ENCODE measurements around the gene LTB. TPM values are rescaled to one million over a fixed set of nuclear protein-coding genes. Genes with fewer than 3 reads are reported as not detected.

LTB gene
- total RNA-seq, 1 donor from 2014 or later, result 10.0 TPM

DNA sequence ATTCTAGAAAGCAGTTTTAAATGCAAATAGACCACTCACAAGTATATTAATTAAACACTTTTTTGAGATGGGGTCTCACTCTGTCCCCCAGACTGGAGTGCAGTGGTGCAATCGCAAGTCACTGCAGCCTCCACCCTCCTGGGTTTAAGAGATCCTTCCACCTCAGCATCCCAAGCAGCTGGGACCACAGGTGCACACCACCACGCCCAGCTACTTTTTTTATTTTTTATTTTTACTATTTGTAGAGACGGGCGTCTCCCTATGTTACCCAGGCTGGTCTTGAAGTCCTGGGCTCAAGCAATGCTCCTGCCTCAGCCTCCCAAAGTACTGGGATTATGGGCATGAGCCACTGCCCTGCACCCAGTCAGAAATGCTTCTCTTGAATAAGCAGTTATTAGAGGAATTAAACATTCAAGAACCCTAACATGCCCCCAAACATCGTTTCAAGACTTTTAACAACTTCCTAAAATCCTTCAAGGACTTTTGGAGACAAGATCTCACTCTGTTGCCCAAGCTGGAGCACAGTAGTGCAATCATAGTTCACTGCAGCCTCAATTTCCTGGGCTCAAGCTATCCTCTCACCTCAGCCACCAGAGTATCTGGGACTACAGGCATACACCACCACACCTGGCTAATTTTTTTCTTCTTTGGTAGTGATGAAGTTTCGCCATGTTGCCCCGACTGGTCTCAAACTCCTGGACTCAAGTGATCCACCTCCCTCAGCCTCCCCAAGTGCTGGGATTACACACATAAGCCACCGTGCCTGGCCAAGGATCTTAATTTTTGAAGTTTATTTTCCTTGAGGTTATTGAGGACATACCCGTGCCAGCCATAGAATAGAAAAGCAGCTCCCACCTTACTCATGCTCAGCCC lies 50.2 kb downstream of the LTB start:
- Histone ChIP-seq H3K4me3 (no peak overlapping the region), H3K27me3 (ENCODE audit: low read depth) (no peaks in the 10 kb centered on the region), H3K9me3 (no peaks in the 10 kb centered on the region), H3K4me1 (no peaks in the 10 kb centered on the region), H3K27ac (no peak overlapping the region), H3K36me3 (peaks cover 77% of the 10 kb centered on the region)
- intact Hi-C loops (cut with DNase I), result no loop called here
- ATAC-seq (no peak), DNase-seq (no peak)
- TF ChIP-seq, protein P1, sequence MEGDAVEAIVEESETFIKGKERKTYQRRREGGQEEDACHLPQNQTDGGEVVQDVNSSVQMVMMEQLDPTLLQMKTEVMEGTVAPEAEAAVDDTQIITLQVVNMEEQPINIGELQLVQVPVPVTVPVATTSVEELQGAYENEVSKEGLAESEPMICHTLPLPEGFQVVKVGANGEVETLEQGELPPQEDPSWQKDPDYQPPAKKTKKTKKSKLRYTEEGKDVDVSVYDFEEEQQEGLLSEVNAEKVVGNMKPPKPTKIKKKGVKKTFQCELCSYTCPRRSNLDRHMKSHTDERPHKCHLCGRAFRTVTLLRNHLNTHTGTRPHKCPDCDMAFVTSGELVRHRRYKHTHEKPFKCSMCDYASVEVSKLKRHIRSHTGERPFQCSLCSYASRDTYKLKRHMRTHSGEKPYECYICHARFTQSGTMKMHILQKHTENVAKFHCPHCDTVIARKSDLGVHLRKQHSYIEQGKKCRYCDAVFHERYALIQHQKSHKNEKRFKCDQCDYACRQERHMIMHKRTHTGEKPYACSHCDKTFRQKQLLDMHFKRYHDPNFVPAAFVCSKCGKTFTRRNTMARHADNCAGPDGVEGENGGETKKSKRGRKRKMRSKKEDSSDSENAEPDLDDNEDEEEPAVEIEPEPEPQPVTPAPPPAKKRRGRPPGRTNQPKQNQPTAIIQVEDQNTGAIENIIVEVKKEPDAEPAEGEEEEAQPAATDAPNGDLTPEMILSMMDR (IDR thresholded peaks at IDR 0.05), result no peak

GRCh38 chr6:31531162-31531561 lies 51.1 kb downstream of the LTB start:
- Histone ChIP-seq H3K27ac (no peak overlapping the region), H3K36me3 (peaks cover 68% of the 10 kb centered on the region), H3K27me3 (ENCODE audit: low read depth) (no peaks in the 10 kb centered on the region), H3K9me3 (no peaks in the 10 kb centered on the region), H3K4me3 (no peak overlapping the region), H3K4me1 (no peaks in the 10 kb centered on the region)
- intact Hi-C loops (cut with DNase I), result no loop called here
- no peak for ATAC-seq
- TF ChIP-seq, protein P1 (IDR thresholded peaks at IDR 0.05), result no peak
- DNase-seq, result no peak

DNA sequence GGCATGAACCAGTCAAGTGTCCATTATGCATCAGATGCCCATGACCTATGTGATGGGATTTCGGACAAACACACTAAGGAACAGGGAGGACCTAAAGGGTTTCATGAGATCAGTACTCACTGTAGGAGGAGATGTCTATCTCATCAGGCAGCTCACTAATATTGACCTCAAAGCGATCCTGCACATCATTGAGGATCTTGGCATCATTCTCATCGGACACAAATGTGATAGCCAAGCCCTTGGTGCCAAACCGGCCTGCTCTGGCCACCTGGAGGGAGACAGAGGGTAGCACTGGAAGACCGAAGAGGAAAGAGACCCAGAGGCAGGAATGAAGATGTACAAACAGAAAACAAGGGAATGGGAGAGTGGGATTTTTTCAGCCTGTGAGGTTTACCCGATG lies 51.6 kb downstream of the LTB start:
- H3K36me3 ChIP-seq, result peaks cover 63% of the 10 kb centered on the region

More for the DNA sequence above, 51.6 kb downstream of the LTB start:
- Histone ChIP-seq H3K4me1 (no peaks in the 10 kb centered on the region), H3K27ac (no peak overlapping the region), H3K4me3 (no peak overlapping the region), H3K27me3 (ENCODE audit: low read depth) (no peaks in the 10 kb centered on the region), H3K9me3 (no peaks in the 10 kb centered on the region)
- TF ChIP-seq, protein P1 (IDR thresholded peaks at IDR 0.05), result no peak
- intact Hi-C loops (cut with DNase I), result no loop called here
- DNase-seq, result no peak
- ATAC-seq, result no peak

Other genes with a start within 250 kb of the LTB start
- gene HLA-B, start 225.2 kb downstream of the LTB start, total RNA-seq, result 2,736 TPM
- 33.1 TPM for gene MICA, start 178.8 kb downstream of the LTB start, total RNA-seq
- 13.8 TPM for gene MICB, start 84.3 kb downstream of the LTB start, total RNA-seq
- gene MCCD1, start 53.5 kb downstream of the LTB start, total RNA-seq, result not detected
- 265 TPM for gene DDX39B, start 40.4 kb downstream of the LTB start, total RNA-seq
- gene ATP6V1G2, start 35.8 kb downstream of the LTB start, total RNA-seq, result 1.6 TPM
- gene NFKBIL1, start 34.8 kb downstream of the LTB start, total RNA-seq, result 17.8 TPM
- not detected for gene LTA, start 10.1 kb downstream of the LTB start, total RNA-seq
- gene TNF, start 6.9 kb downstream of the LTB start, total RNA-seq, result 4.5 TPM
- gene LST1, start 3.9 kb upstream of the LTB start, total RNA-seq, result 127 TPM
- 2.6 TPM for gene NCR3, start 10.6 kb upstream of the LTB start, total RNA-seq
- gene AIF1, start 32.8 kb upstream of the LTB start, total RNA-seq, result 109 TPM
- 133 TPM for gene PRRC2A, start 38.3 kb upstream of the LTB start, total RNA-seq
- gene BAG6, start 70.2 kb upstream of the LTB start, total RNA-seq, result 253 TPM
- gene APOM, start 73.5 kb upstream of the LTB start, total RNA-seq, result 1.6 TPM
- 24.7 TPM for gene C6orf47, start 78.4 kb upstream of the LTB start, total RNA-seq
- gene GPANK1, start 82.6 kb upstream of the LTB start, total RNA-seq, result 15.4 TPM
- gene CSNK2B, start 83.7 kb upstream of the LTB start, total RNA-seq, result 117 TPM
- 11.0 TPM for gene LY6G5B, start 87.6 kb upstream of the LTB start, total RNA-seq
- 2.9 TPM for gene LY6G5C, start 98.6 kb upstream of the LTB start, total RNA-seq
- 56.4 TPM for gene ABHD16A, start 120.9 kb upstream of the LTB start, total RNA-seq
- 0.97 TPM for gene LY6G6F, start 124.4 kb upstream of the LTB start, total RNA-seq
- gene LY6G6D, start 132.9 kb upstream of the LTB start, total RNA-seq, result not detected
- not detected for gene LY6G6C, start 139.3 kb upstream of the LTB start, total RNA-seq
- gene MPIG6B, start 140.9 kb upstream of the LTB start, total RNA-seq, result 2.6 TPM
- gene DDAH2, start 146.9 kb upstream of the LTB start, total RNA-seq, result 67.0 TPM
- 310 TPM for gene CLIC1, start 154.1 kb upstream of the LTB start, total RNA-seq
- gene MSH5, start 157.6 kb upstream of the LTB start, total RNA-seq, result 14.9 TPM
- gene SAPCD1, start 180.2 kb upstream of the LTB start, total RNA-seq, result 1.2 TPM
- 4.2 TPM for gene VWA7, start 194.9 kb upstream of the LTB start, total RNA-seq
- gene VARS1, start 213.3 kb upstream of the LTB start, total RNA-seq, result 44.1 TPM
- gene LSM2, start 224.5 kb upstream of the LTB start, total RNA-seq, result 30.5 TPM
- 2.5 TPM for gene HSPA1L, start 232.9 kb upstream of the LTB start, total RNA-seq
- 230 TPM for gene HSPA1A, start 233.1 kb upstream of the LTB start, total RNA-seq
- 122 TPM for gene HSPA1B, start 245.3 kb upstream of the LTB start, total RNA-seq

Data from lower lobe of right lung (tissue), 2 donors.